ENCODE measurements around the gene CA10. TPM values are rescaled to one million over a fixed set of nuclear protein-coding genes. Genes with fewer than 3 reads are reported as not detected.

The CA10 gene
- total RNA-seq, 4 donors from 2014 or later = not detected

DNA sequence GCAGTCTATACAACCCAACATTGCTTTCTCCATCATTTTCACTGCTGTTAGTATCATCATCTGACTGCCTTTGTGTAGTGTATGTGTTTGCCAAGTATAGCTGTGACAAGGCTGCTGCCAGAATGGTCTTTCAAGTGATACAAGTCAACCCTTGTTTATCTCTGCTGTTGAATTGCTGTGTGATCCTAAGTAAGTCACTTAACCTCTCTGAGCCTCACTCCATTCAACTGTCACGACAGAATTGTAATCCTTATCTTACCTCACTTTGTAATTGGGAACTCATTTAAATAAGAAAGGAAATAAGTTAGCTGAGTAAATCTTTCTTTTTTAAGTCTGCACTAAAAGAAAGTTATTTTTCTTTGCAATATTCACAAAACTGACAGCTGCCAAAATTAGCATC is 340.6 kb downstream of the CA10 start:
- TF ChIP-seq, protein P1, sequence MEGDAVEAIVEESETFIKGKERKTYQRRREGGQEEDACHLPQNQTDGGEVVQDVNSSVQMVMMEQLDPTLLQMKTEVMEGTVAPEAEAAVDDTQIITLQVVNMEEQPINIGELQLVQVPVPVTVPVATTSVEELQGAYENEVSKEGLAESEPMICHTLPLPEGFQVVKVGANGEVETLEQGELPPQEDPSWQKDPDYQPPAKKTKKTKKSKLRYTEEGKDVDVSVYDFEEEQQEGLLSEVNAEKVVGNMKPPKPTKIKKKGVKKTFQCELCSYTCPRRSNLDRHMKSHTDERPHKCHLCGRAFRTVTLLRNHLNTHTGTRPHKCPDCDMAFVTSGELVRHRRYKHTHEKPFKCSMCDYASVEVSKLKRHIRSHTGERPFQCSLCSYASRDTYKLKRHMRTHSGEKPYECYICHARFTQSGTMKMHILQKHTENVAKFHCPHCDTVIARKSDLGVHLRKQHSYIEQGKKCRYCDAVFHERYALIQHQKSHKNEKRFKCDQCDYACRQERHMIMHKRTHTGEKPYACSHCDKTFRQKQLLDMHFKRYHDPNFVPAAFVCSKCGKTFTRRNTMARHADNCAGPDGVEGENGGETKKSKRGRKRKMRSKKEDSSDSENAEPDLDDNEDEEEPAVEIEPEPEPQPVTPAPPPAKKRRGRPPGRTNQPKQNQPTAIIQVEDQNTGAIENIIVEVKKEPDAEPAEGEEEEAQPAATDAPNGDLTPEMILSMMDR (IDR thresholded peaks at IDR 0.05; ENCODE audit: low read depth) = no peak

DNA sequence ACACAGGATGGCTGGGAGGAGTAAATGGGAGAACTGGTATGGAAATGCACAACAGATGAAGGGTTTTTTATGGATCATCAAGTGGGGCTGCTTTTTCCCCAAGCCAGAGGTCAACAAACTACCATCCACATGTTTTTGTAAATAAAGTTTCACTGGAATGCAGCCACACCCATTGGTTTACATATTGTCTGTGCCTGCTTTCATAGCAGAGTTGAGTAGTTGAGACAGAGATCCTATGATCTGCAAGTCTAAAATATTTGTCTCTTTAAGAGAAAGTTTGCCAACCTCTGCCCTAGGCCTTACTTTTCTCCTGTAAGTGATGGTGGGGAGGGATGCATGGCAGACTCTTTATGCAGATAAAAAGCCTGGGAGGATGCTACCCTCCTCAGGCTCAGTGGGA is 341.4 kb downstream of the CA10 start:
- TF ChIP-seq, protein P1 (IDR thresholded peaks at IDR 0.05; ENCODE audit: low read depth) = no peak

DNA sequence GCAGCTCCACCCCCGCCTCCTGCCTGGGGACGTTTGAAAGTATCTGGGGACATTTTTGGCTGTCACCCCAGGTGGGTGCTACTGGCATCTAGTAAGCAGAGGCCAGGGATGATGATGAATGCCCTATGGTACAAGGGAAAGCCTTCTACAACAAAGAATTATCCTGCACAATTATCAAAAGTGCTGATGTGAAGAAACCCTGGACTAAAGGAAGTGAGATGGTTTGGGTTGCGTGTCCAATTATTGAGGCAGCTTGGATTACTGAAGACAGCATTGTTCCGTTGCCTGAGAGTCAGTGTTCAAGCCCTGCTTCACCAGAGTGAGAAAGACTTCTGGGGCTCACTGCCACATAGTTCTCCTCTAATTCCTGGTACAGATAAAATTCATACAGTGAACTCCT is 343.4 kb downstream of the CA10 start:
- TF ChIP-seq, protein P1 (IDR thresholded peaks at IDR 0.05; ENCODE audit: low read depth) = no peak

DNA sequence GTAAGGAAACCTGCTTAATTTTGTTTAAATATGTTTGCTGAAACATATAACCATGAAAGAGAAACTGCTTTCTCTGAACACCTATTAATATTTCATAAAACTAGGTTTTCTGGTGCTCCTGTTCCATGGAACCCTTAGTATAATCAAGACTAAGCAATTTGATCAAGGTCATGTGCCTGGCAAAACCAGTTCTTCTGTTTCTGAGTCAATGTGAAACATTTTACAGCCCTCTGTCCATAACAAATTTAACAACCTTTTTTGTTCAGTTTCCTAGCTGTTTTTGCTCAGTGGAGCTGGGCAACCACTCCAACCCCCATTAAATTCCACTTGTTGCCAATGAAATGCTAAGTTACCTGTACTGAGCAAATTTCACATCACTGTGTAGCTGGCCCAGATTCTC is 344.0 kb downstream of the CA10 start:
- TF ChIP-seq, protein P1 (IDR thresholded peaks at IDR 0.05; ENCODE audit: low read depth) = no peak

DNA sequence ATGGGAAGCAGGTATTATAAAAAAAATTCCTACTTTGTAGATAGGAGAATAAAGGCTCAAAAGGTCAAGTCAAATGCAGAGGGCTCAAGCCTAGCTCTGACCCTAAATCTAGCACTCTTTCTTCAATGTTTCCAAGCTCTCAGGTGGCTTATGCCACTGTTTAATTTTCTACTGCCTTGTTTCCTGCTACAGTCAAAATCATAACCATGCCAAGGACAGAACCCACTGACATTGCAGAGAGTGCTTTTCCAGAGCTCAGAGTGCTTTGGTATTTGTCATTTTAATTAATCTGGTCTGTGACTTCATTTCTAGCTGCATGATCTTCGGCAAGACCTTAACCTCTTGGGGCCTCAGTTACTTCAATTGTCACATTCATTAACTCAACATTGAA is 344.7 kb downstream of the CA10 start:
- TF ChIP-seq, protein P1 (IDR thresholded peaks at IDR 0.05; ENCODE audit: low read depth) = no peak

DNA sequence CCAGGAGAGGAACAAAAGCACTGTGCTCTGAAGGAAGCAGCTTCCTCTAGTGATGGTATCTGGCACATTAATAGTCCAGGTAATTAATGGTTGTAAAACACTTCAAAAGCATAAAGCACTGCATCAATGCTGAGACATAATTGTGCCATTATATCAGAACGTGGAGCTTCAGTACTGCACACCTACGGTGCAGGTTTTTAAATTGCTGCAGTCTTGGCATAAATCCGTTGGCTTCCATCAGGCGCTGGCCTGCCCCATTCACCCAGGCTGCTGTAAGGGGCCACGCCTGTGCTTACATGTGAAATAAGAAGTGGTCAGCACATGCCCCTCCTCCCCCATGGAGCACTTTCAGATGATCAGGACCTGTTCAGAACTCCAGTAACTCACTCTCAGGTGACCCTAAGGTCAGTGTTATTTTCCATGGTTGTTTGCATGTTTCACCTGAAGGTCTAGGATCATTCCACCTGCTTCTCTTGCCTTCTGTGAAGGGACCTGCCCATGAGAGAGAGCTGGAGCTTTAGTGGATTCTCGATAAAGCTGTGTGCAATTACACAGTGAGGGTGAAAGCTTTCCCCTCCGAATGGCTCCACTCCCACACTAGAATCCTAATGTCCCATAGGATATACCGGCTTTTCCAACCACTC is 345.3 kb downstream of the CA10 start:
- TF ChIP-seq, protein P1 (IDR thresholded peaks at IDR 0.05; ENCODE audit: low read depth) = no peak

DNA sequence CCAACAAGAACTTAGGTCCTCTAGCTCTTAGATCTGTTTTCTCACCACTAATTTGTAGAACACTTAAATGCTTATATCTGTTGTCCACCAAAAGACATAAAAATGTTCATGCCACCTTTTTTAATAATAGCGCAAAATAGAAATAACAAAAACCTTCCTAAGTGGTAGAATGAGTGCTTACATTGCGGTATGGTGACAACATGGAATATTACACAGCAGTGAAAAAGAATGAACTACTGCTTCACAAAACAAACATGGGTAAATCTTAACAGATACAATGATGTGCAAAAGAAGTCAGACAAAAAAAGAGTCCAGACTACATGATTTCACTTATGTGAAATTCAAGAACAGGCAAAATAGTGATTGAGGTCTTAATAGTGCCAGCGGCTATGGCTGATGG is 351.1 kb downstream of the CA10 start:
- TF ChIP-seq, protein P1 (IDR thresholded peaks at IDR 0.05; ENCODE audit: low read depth) = no peak

Data from subcutaneous adipose tissue (tissue), 4 donors.